Endodermal cell (in vitro differentiated cells): ENCODE results near the gene RIMS1. TPM values are rescaled to one million over a fixed set of nuclear protein-coding genes. Genes with fewer than 3 reads are reported as not detected.

ENCODE experiments used
- DNase-seq: peaks from one replicate; pipeline ENCODE4 v3.0.0-alpha.2; 2017
- H3K27ac ChIP-seq: 2 replicates; pipeline ENCODE4 v1.5.1; 2013; ENCODE audit warnings: mild to moderate bottlenecking, low read depth, low read length, moderate library complexity
- H3K27me3 ChIP-seq: 2 replicates; pipeline ENCODE4 v1.6.1; 2013; ENCODE audit warnings: mild to moderate bottlenecking, low read length, moderate library complexity; ENCODE audit not compliant: insufficient read depth, control insufficient read depth, poor library complexity, severe bottlenecking
- H3K36me3 ChIP-seq: 2 replicates; pipeline ENCODE4 v1.7.0; 2013; ENCODE audit warnings: mild to moderate bottlenecking, low read length, moderate library complexity; ENCODE audit not compliant: control insufficient read depth, insufficient read depth
- H3K4me1 ChIP-seq: one replicate; pipeline ENCODE4 v1.7.0; 2013; ENCODE audit warnings: low read length; ENCODE audit not compliant: control insufficient read depth, insufficient read depth
- H3K4me3 ChIP-seq: 2 replicates; pipeline ENCODE4 v1.5.1; 2013; ENCODE audit warnings: mild to moderate bottlenecking, low read length, moderate library complexity
- H3K9ac ChIP-seq: 2 replicates; pipeline ENCODE4 v1.6.1; 2013; ENCODE audit warnings: mild to moderate bottlenecking, low read length, moderate library complexity; ENCODE audit not compliant: poor library complexity, severe bottlenecking; ENCODE audit errors: extremely low read depth
- H3K9me3 ChIP-seq: 2 replicates; pipeline ENCODE4 v1.6.1; 2013; ENCODE audit warnings: mild to moderate bottlenecking, low read length, moderate library complexity; ENCODE audit not compliant: control insufficient read depth
- H3K27ac Mint-ChIP-seq: 2 replicates; pipeline ENCODE4 v1.8.0; 2020; ENCODE audit warnings: mixed read lengths
- H3K27me3 Mint-ChIP-seq: 2 replicates; pipeline ENCODE4 v1.8.0; 2021; ENCODE audit warnings: mild to moderate bottlenecking, mixed read lengths; ENCODE audit not compliant: insufficient read depth
- H3K36me3 Mint-ChIP-seq: 2 replicates; pipeline ENCODE4 v1.8.0; 2020; ENCODE audit warnings: low read depth, mixed read lengths
- H3K4me1 Mint-ChIP-seq: 2 replicates; pipeline ENCODE4 v1.8.0; 2020; ENCODE audit warnings: mixed read lengths
- H3K4me3 Mint-ChIP-seq: 2 replicates; pipeline ENCODE4 v1.8.0; 2020; ENCODE audit warnings: mild to moderate bottlenecking, moderate library complexity, mixed read lengths
- H3K9me3 Mint-ChIP-seq: 2 replicates; pipeline ENCODE4 v1.8.0; 2020; ENCODE audit warnings: mild to moderate bottlenecking, mixed read lengths
- CTCF ChIP-seq: fragments of 200-600 bp; sonication (generic); conservative IDR thresholded peaks from 2 replicates; pipeline ENCODE4 v1.5.0; 2021; ENCODE audit warnings: antibody characterized with exemption, mild to moderate bottlenecking
- WGBS, 2 experiments: methylation state at CpG; one replicate each; pipeline versions ENCODE4 v1.1.5 to v1.1.7; 2013; ENCODE audit warnings: missing lambda C conversion rate in 2 of 2, mixed read lengths in 1 of 2; ENCODE audit not compliant: insufficient coverage in 1 of 2, insufficient read length in 1 of 2; 5-methylcytosine and 5-hydroxymethylcytosine counted together
- total RNA-seq, 2 donors: library from RNA; stranded (reverse); fragmentation: NEBNext Ultra II Directional in 1 of 2; extraction: Animal tissue kit (Norgen Biotek cat#: 25700) in 1 of 2; gene quantifications; 2 replicates in 1 of 2; 3 replicates in 1 of 2; pipeline ENCODE4 v1.2.1, GENCODE V29; 2021

RIMS1 gene
- total RNA-seq, 2 donors from 2014 or later = 1.1 to 1.6 TPM

- Mint-ChIP-seq H3K4me1 (peaks cover 14% of the 10 kb centered on the region), H3K36me3 (no peaks in the 10 kb centered on the region), H3K27ac (no peak overlapping the region), H3K9me3 (no peaks in the 10 kb centered on the region), H3K27me3 (no peaks in the 10 kb centered on the region), H3K4me3 (no peak overlapping the region)
- no peak overlapping the region for H3K27ac ChIP-seq
- no peaks in the 10 kb centered on the region for H3K27me3 ChIP-seq
- no peaks in the 10 kb centered on the region for H3K9me3 ChIP-seq
- TF ChIP-seq CTCF = no peak
- peaks cover 10% of the 10 kb centered on the region for H3K4me1 ChIP-seq
- no peaks in the 10 kb centered on the region for H3K36me3 ChIP-seq
- WGBS, 2 experiments = 100% methylated on average over 1 of the region's 1 CpG; no CpG with 5 or more reads in 1 of the 2 experiments
- no peak overlapping the region for H3K9ac ChIP-seq
- no peak overlapping the region for H3K4me3 ChIP-seq
- DNase-seq = no peak
These were observed 362.3 kb downstream of the RIMS1 start for GRCh38 chr6:72248621-72249020.

GRCh38 chr6:72250664-72251063 is 364.3 kb downstream of the RIMS1 start:
- H3K9me3 ChIP-seq = no peaks in the 10 kb centered on the region
- TF ChIP-seq CTCF = no peak
- no peak overlapping the region for H3K27ac Mint-ChIP-seq
- H3K27me3 Mint-ChIP-seq = no peaks in the 10 kb centered on the region
- peaks cover 9% of the 10 kb centered on the region for H3K4me1 Mint-ChIP-seq
- no peak overlapping the region for H3K4me3 Mint-ChIP-seq
- no peak overlapping the region for H3K27ac ChIP-seq
- 96% methylated on average over 2 of the region's 3 CpGs; no CpG with 5 or more reads in 1 of the 2 experiments for WGBS, 2 experiments
- no peaks in the 10 kb centered on the region for H3K36me3 ChIP-seq
- H3K9me3 Mint-ChIP-seq = no peaks in the 10 kb centered on the region
- H3K4me1 ChIP-seq = peaks cover 6% of the 10 kb centered on the region
- H3K4me3 ChIP-seq = no peak overlapping the region
- no peaks in the 10 kb centered on the region for H3K36me3 Mint-ChIP-seq
- DNase-seq = no peak
- H3K9ac ChIP-seq = no peak overlapping the region
- no peaks in the 10 kb centered on the region for H3K27me3 ChIP-seq

- no peaks in the 10 kb centered on the region for H3K36me3 ChIP-seq
- no peak for DNase-seq
- no peaks in the 10 kb centered on the region for H3K27me3 ChIP-seq
- 80 to 96% methylated on average over 1 to 2 of the region's 3 CpGs for WGBS, 2 experiments
- H3K9ac ChIP-seq = no peak overlapping the region
- H3K9me3 Mint-ChIP-seq = no peaks in the 10 kb centered on the region
- H3K4me3 Mint-ChIP-seq = no peak overlapping the region
- no peak overlapping the region for H3K27ac Mint-ChIP-seq
- H3K9me3 ChIP-seq = no peaks in the 10 kb centered on the region
- no peak overlapping the region for H3K4me3 ChIP-seq
- no peak overlapping the region for H3K27ac ChIP-seq
- no peaks in the 10 kb centered on the region for H3K4me1 ChIP-seq
- no peak for TF ChIP-seq CTCF
- H3K4me1 Mint-ChIP-seq = no peaks in the 10 kb centered on the region
- no peaks in the 10 kb centered on the region for H3K27me3 Mint-ChIP-seq
- H3K36me3 Mint-ChIP-seq = no peaks in the 10 kb centered on the region
These were observed 374.1 kb downstream of the RIMS1 start for GRCh38 chr6:72260489-72260888.
